Effector memory CD4-positive, alpha-beta T cell (primary cell): Measurements from ENCODE around the gene CEP162.
"Not testable (repeated sequence)": the region's sequence is repeated elsewhere in the genome, so short reads cannot be mapped to it uniquely, and the experiment has no call there.

ENCODE experiments used
- DNase-seq, 3 donors: peaks; one replicate each; pipeline ENCODE4 v3.0.0-alpha.2; 2020
- H3K27ac ChIP-seq: 2 replicates; pipeline ENCODE4 v1.7.0; 2013; ENCODE audit warnings: mild to moderate bottlenecking, low read length, moderate library complexity; ENCODE audit not compliant: insufficient read depth, poor library complexity, severe bottlenecking
- H3K27me3 ChIP-seq: replicated peaks from 2 replicates; pipeline ENCODE4 v1.7.0; 2013; ENCODE audit warnings: mild to moderate bottlenecking, low read length; ENCODE audit not compliant: insufficient read depth, control insufficient read depth, poor library complexity, severe bottlenecking
- H3K36me3 ChIP-seq: 2 replicates; pipeline ENCODE4 v1.7.0; 2013; ENCODE audit warnings: mild to moderate bottlenecking, low read length, moderate library complexity; ENCODE audit not compliant: control insufficient read depth, insufficient read depth
- H3K4me1 ChIP-seq: 2 replicates; pipeline ENCODE4 v1.7.0; 2013; ENCODE audit warnings: low read length, mild to moderate bottlenecking; ENCODE audit not compliant: control insufficient read depth, insufficient read depth, poor library complexity, severe bottlenecking
- H3K4me3 ChIP-seq: 2 replicates; pipeline ENCODE4 v1.7.0; 2013; ENCODE audit warnings: low read length, low read depth, mild to moderate bottlenecking; ENCODE audit not compliant: insufficient read depth, poor library complexity, severe bottlenecking
- H3K9me3 ChIP-seq: 2 replicates; pipeline ENCODE4 v1.7.0; 2013; ENCODE audit warnings: mild to moderate bottlenecking, low read length, moderate library complexity; ENCODE audit not compliant: control insufficient read depth

Gene CEP162

GRCh38 chr6:84260196-84260595, 32.8 kb upstream of the CEP162 start:
- Histone ChIP-seq H3K9me3 (no peaks in the 10 kb centered on the region), H3K27ac (no peak overlapping the region), H3K36me3 (no peaks in the 10 kb centered on the region), H3K4me3 (no peak overlapping the region), H3K4me1 (no peaks in the 10 kb centered on the region), H3K27me3 (no peaks in the 10 kb centered on the region)
- no peak for DNase-seq

GRCh38 chr6:84258866-84259265, 31.4 kb upstream of the CEP162 start:
- no peak for DNase-seq
- Histone ChIP-seq H3K4me1 (no peaks in the 10 kb centered on the region), H3K36me3 (no peaks in the 10 kb centered on the region), H3K27ac (no peak overlapping the region), H3K27me3 (no peaks in the 10 kb centered on the region), H3K9me3 (no peaks in the 10 kb centered on the region), H3K4me3 (no peak overlapping the region)

- no peak for DNase-seq
- H3K4me3 ChIP-seq: no peak overlapping the region
- H3K27ac ChIP-seq: no peak overlapping the region
Measured at GRCh38 chr6:84258268-84258667, 30.8 kb upstream of the CEP162 start.

GRCh38 chr6:84255641-84256040, 28.2 kb upstream of the CEP162 start:
- Histone ChIP-seq H3K36me3 (no peaks in the 10 kb centered on the region), H3K4me1 (no peaks in the 10 kb centered on the region)

More at GRCh38 chr6:84258268-84258667, 30.8 kb upstream of the CEP162 start:
- Histone ChIP-seq H3K9me3 (no peaks in the 10 kb centered on the region), H3K4me1 (no peaks in the 10 kb centered on the region), H3K36me3 (no peaks in the 10 kb centered on the region), H3K27me3 (no peaks in the 10 kb centered on the region)

GRCh38 chr6:84253380-84253779, 25.9 kb upstream of the CEP162 start:
- H3K27ac ChIP-seq: no peak overlapping the region
- no peaks in the 10 kb centered on the region for H3K4me1 ChIP-seq
- no peaks in the 10 kb centered on the region for H3K36me3 ChIP-seq
- H3K27me3 ChIP-seq: no peaks in the 10 kb centered on the region
- no peak overlapping the region for H3K4me3 ChIP-seq
- H3K9me3 ChIP-seq: no peaks in the 10 kb centered on the region
- no peak for DNase-seq

More at GRCh38 chr6:84255641-84256040, 28.2 kb upstream of the CEP162 start:
- no peak overlapping the region for H3K4me3 ChIP-seq
- no peaks in the 10 kb centered on the region for H3K9me3 ChIP-seq
- DNase-seq: no peak
- no peak overlapping the region for H3K27ac ChIP-seq
- no peaks in the 10 kb centered on the region for H3K27me3 ChIP-seq

- Histone ChIP-seq H3K9me3 (no peaks in the 10 kb centered on the region), H3K27me3 (no peaks in the 10 kb centered on the region), H3K4me1 (no peaks in the 10 kb centered on the region), H3K4me3 (no peak overlapping the region), H3K36me3 (no peaks in the 10 kb centered on the region), H3K27ac (no peak overlapping the region)
- no peak for DNase-seq
Measured at GRCh38 chr6:84251891-84252539, 24.6 kb upstream of the CEP162 start.

GRCh38 chr6:84249724-84250123, 22.3 kb upstream of the CEP162 start:
- Histone ChIP-seq H3K4me3 (no peak overlapping the region), H3K27me3 (no peaks in the 10 kb centered on the region), H3K9me3 (no peaks in the 10 kb centered on the region), H3K27ac (no peak overlapping the region), H3K36me3 (no peaks in the 10 kb centered on the region), H3K4me1 (no peaks in the 10 kb centered on the region)
- no peak for DNase-seq

GRCh38 chr6:84244416-84245081, 17.1 kb upstream of the CEP162 start:
- not testable (repeated sequence) for H3K36me3 ChIP-seq, H3K4me3 ChIP-seq, H3K4me1 ChIP-seq, DNase-seq, H3K27ac ChIP-seq, H3K27me3 ChIP-seq, H3K9me3 ChIP-seq

- H3K4me3 ChIP-seq: no peak overlapping the region
- H3K4me1 ChIP-seq: no peaks in the 10 kb centered on the region
- no peak for DNase-seq
- H3K27me3 ChIP-seq: no peaks in the 10 kb centered on the region
- H3K9me3 ChIP-seq: no peaks in the 10 kb centered on the region
- H3K36me3 ChIP-seq: no peaks in the 10 kb centered on the region
- H3K27ac ChIP-seq: no peak overlapping the region
Measured at GRCh38 chr6:84243240-84243639, 15.8 kb upstream of the CEP162 start.

- no peak for DNase-seq
- Histone ChIP-seq H3K27ac (no peak overlapping the region), H3K4me1 (no peaks in the 10 kb centered on the region), H3K27me3 (no peaks in the 10 kb centered on the region), H3K4me3 (no peak overlapping the region), H3K9me3 (no peaks in the 10 kb centered on the region), H3K36me3 (no peaks in the 10 kb centered on the region)
Measured at GRCh38 chr6:84242265-84242664, 14.8 kb upstream of the CEP162 start.
